SHP77 (cell line): Measurements from ENCODE around the gene KIF17.

Source experiments
- DNase-seq, 2 experiments: peaks; one replicate each; lab custom pipeline; 2025; lab: John Stamatoyannopoulos, UW

The KIF17 gene

DNA sequence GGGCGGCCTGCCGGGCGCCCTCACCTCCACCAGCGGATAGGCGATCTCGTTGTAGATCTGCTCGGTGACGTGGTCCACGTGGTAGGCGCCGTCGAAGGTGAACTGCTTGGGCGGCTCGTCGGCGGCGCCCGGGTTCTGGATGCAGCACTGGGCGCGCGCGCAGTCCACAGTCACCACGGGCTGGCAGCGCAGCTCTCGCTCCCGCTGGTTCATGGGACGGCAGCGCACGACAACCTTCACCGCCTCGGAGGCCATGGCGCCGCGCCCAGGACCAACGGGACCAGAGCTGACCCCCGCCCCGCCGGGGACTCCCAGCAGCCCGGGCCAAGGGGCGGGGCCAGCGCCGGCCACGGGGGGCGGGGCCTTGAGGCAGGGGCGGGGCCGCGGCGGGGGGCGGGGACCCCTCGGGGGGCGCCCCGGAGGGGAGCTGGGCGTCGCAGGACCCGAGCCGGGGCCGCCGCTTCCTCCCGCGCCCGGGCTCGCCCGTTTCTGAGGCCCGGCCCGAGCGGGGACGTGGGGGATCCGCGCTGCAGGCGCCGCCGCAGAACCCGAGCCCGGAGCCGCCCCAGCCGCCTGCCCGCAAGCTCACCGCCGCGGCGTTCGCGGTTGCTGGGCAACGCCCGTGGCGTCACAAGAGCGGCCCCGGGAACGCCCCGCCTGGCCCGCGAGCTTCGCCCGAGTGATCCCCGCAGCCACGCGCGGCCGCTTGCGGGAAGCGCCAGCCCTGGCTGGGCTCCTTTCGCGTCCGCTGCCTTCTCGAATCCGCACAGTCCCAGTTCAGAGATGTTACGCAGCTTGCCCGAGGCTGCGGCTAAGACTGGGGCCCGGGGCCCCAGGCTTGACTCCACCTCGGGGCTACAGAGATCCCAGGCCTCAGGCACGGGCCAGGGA lies at the start of gene KIF17:
Gene KIF17 (minus strand): TSS at position 556 of the 891 bp plus-strand sequence. CDS start 301 bp downstream, at position 255.
- peak in 1 of 2 experiments; percentile 56 for DNase-seq

DNA sequence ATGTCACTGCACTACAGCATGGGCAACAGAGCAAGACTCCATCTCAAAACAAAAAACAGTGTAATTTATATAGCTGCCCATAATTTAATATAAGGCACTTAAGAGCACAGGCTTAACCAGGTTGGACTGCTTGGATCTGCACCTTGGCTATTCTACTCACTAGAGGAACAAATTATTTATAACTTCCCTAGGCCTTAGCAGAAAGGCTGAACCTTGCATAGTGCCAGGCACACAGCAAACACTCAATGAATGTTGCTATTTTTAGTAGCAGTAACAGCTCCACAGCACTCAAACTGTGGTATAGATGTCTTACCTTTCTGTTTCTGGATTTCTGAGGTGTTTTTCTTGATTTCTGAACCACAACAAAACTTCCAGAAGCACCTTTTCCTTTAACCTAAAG lies 49.5 kb upstream of the KIF17 start:
- DNase-seq, result no peak

DNA sequence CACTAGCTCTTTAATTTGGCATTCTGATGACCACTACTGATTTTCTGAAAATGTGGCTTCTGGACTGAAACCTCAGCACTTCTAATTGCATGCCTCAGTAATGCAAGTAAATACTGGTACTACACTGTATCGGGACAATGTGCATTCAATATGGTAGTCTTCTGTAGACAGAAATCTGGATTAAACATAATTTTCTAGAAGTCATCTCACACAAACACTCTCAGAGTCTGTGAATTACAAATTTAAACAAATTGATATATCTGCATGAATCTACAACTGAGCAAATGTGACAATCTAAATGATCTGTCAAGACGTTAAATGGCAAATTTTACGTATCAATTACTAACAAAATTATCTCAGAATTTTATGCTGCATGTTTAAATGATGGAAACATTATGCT lies 45.6 kb upstream of the KIF17 start:
- DNase-seq, result no peak

DNA sequence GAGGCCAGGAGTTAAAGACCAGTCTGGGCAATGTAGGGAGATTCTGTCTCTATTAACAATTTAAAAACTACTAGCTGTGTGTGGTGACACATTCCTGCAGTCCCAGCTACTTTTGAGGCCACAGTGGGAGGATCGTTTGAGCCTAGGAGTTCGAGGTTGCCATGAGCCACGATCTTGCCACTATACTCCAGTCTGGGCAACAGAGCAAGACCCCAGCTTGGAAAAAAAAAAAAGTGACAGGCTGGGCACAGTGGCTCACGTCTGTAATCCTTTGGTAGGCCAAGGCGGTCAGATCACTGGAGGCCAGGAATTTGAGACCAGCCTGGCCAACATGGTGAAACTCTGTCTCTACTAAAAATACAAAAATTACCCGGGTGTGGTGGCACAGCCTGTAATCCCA lies 42.5 kb upstream of the KIF17 start:
- DNase-seq, result no peak

DNA sequence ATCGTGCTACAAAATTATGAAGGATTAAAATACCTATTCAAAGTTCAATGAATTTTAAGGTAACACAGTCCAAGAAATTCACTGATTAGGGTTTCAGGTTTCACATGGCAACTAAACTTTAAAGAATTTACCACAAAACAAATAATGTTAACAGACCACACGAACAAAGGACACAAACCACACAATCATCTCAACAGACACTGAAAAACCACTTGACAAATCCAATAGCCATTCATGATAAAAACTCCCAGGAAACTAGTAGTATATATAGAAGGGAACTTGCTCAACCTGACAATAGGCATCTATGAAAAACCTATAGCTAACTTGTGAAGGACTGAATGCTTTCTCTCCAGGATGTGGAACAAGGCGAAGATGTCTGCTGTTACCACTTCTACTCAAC lies 35.8 kb upstream of the KIF17 start:
- no peak for DNase-seq

DNA sequence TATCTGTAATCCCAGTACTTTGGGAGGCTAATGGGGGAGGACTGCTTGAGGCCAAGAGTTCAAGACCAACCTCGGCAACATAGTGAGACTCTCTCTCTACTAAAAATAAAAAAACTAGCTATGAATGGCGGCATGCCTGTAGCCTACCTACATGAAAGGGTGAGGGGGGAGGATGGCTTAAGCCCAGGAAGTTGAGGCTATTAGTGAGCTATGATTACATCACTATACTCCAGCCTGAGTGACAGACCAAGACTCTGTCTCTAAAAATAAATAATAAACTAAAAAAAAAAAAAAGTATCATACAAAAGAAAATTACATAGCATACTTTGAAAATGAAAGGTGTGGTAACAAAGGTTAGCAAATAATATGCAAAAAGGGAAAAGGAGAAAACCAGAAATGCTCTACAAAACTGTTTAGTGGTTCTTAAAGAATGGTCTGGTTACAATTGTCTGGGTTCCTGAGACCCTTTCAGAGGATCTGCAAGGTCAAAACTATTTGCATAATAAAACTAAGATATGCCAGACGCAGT lies 33.7 kb upstream of the KIF17 start:
- no peak for DNase-seq

DNA sequence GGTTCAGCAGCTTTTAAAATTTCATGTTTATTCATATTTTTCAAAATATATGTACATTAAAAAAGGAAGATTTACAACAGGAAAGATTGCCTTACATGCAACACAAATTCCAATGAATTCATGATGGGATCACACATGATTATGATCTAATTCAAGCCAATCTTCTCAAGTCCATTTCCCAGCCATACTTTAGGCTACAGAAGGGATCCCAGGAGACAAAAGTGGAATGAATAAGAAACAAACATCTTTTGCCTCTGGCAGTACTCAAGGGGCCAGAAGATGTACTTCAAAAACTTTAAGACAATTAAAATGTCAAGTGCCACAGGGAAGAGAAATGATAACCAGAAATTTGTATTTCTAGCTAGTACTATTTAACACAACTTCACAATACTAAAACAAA lies 24.9 kb upstream of the KIF17 start:
- DNase-seq, result no peak

- no peak for DNase-seq
Measured at GRCh38 chr1:20740781-20741180, 23.0 kb upstream of the KIF17 start.

DNA sequence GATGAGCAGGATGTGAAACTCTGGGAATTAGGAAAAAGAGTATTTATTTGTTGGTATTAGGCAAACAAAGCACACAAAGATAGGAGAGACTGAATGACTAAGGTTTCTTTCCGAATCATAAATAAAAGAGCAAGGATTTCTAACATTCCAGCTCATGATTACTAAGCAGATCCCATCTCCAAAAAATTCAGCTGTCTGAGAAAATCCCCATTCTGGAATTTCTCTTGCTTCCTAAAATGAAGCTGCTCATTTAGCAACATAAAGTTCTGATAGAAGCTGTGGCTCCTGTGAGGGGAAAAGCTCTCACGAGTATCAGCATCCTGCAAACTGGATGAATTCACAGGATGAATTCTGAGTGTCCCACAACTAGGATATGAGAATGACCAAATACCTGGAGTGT lies 21.4 kb upstream of the KIF17 start:
- no peak for DNase-seq

DNA sequence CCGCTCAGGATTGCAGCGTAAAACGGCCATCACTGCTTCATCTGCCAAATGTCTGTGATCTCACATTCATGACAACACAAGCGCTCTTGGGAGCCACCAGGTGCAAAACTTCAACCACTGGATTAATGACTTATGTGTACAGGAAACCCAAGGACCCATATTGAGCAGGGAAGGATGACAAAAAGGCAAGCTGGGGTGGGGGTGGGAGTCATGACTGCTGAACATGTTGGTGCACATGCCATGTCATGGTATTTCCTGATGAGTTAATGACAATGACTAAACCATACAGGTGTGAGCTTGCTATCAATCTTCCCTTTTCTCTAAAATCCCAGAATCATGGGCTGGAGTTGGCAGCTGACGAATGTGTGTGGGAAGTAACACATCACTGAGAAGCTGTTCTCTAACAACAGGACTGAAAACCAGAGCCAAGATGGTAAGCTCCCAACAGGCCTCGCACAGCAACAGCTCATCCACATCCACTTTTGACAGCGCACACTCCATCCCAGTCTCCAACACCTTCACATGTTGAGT lies 17.8 kb upstream of the KIF17 start:
- DNase-seq, result peak in 1 of 2 experiments; percentile 10

DNA sequence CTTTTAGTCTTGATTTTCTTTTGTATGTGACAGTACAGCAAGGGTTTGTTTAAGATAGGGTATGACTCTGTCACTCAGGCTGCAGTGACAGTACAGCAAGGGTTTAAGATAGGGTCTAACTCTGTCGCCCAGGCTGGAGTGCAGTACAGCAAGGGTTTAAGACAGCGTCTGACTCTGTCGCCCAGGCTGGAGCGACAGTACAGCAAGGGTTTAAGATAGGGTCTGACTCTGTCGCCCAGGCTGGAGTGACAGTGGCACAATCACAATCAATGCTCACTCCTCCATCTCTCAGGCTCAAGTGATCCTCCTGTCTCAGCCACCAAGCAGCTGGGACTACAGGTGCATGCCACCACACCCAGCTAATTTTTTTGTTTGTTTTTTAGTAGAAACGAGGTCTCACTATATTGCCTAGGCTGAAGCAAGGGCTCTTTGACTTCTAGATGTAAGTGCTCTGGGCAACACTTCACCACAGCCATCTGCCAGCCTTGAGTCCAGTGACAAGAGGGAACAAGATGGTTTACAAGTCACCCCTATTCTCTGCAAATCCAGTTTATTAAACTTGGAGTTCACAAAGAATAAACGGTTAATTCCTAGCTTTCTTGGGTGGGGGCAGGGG lies 15.7 kb upstream of the KIF17 start:
- no peak for DNase-seq

GRCh38 chr1:20732588-20733359 lies 15.0 kb upstream of the KIF17 start, which contains the start of gene SH2D5:
Gene SH2D5, minus strand, starts transcription at chr1:20732703. Its CDS starts 4,659 bp downstream, at chr1:20728044.
- DNase-seq, result peak in 1 of 2 experiments; percentile 12

DNA sequence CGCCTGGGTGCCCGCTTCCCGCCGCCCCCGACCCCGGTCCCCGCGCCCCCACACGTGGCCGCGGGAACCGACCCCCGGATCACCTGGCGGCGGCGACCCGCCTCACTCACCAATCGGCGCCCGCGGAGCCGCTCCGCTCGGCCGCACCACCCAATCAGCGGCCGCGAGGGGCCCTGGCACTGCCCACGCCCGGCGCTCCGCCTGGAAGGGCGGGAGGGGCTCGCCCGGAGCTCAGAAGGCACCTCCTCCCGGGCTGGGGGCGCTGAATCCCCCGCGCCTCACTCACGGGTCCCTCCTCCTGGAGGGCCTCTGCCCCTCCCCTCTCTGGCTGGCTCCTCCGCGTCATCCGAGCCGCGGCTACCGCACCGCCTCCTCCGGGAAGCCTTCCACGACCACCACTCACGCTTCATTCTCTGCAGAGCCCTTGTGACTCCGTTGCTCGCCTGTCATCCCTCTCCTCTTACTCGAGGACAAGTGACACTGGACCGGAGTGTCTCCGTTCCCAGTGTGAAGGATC lies 14.3 kb upstream of the KIF17 start:
- DNase-seq, result peak; percentile 12 to 25

DNA sequence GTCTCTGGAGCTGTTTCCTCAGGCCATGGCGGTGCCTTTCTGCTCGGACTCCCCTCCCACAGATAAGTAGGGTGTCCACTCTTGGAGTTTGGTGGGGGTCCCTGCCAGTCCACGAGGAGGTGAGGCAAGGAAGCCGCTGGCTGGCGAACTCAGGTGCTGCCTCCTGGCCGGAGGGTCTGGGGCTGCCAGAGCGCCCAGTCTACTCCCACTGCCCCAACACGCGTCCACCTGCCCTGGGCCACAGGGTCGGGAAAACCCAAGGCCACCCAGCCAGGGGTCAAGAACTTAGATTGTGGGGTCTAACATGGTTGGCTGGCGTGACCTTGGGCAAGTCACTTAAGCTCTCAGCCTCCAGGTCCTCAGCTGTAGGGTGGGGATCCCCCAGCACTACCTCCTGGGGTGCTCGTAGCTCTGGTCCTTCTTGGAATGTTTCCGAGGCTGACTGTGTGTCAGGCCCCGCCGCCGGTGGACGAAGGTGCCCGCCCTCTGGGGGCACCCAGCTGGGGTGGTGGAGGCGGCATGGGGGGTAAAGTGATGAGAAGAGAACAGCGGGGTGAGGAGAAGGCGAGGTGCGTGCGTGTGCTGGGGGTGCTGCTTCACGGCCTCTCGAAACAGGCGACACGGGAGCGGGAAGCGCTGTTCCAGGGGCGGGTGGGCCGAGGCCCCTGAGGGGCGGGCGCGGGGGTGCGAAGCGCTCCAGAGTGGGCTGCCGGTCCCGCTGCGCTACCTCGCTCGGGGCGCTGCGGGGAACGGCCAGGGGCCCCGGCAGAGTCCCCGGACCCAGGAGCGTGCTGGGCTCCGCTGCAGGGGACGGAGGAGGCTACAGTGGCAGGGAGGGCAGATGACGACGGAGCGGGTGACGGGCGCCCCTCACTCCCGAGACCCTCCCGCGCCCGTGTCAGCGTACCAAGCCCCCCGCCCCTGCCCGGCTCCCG lies 13.5 kb upstream of the KIF17 start:
- no peak for DNase-seq

DNA sequence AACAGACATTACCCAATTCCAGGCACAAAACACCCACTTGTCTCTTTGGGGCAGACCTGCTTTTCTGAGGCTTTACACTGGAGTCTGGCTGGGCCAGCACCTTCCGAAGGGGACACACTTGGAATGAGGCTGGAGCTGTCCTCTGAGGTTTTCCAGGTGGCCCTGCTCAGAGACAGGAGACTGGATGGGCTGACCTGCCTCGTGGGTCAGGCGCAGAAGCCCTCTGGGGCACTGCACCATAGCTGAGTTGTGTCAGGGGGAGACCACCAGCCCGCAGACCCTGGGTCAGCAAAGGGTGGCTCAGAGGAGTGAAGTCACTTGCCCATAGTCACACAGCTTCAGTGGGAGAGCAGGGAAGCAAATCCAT lies 12.9 kb upstream of the KIF17 start:
- no peak for DNase-seq

GRCh38 chr1:20729990-20730689 lies 12.3 kb upstream of the KIF17 start:
- no peak for DNase-seq

GRCh38 chr1:20729155-20729931 lies 11.5 kb upstream of the KIF17 start:
- no peak for DNase-seq

- DNase-seq, result no peak
Measured at GRCh38 chr1:20728371-20729154, 10.8 kb upstream of the KIF17 start.
